Measurements from ENCODE around the gene CROCC2.

Gene CROCC2

GRCh38 chr2:240876035-240876474 is 30.1 kb upstream of the CROCC2 start:
- FAIRE-seq = no peak

- no peak for FAIRE-seq
Measured at GRCh38 chr2:240876475-240877251, 29.5 kb upstream of the CROCC2 start.

GRCh38 chr2:240877460-240878340 is 28.4 kb upstream of the CROCC2 start:
- FAIRE-seq = no peak

- no peak for FAIRE-seq
Measured at GRCh38 chr2:240878341-240878936, 27.7 kb upstream of the CROCC2 start.

GRCh38 chr2:240879105-240879504 is 27.0 kb upstream of the CROCC2 start:
- no peak for FAIRE-seq

GRCh38 chr2:240881913-240882312 is 24.2 kb upstream of the CROCC2 start:
- FAIRE-seq = no peak

GRCh38 chr2:240884221-240884620 is 21.9 kb upstream of the CROCC2 start:
- no peak for FAIRE-seq

- FAIRE-seq = no peak
Measured at GRCh38 chr2:240884745-240885144, 21.4 kb upstream of the CROCC2 start.

GRCh38 chr2:240885566-240885965 is 20.6 kb upstream of the CROCC2 start:
- FAIRE-seq = no peak

- no peak for FAIRE-seq
Measured at GRCh38 chr2:240886023-240886565, 20.0 kb upstream of the CROCC2 start.

- no peak for FAIRE-seq
Measured at GRCh38 chr2:240886678-240887609, 19.2 kb upstream of the CROCC2 start.

- FAIRE-seq = no peak
Measured at GRCh38 chr2:240887631-240888030, 18.5 kb upstream of the CROCC2 start.

GRCh38 chr2:240888130-240888889 is 17.8 kb upstream of the CROCC2 start:
- FAIRE-seq = no peak

- FAIRE-seq = no peak
Measured at GRCh38 chr2:240888890-240889573, 17.1 kb upstream of the CROCC2 start.

- FAIRE-seq = no peak
Measured at GRCh38 chr2:240889601-240890560, 16.3 kb upstream of the CROCC2 start.

GRCh38 chr2:240890691-240891090 is 15.4 kb upstream of the CROCC2 start:
- FAIRE-seq = no peak

- FAIRE-seq = no peak
Measured at GRCh38 chr2:240891492-240892340, 14.4 kb upstream of the CROCC2 start.

GRCh38 chr2:240892356-240892755 is 13.8 kb upstream of the CROCC2 start:
- FAIRE-seq = no peak

All from A204.1 (cell line).